Stimulated activated CD4-positive, alpha-beta T cell treated with anti-CD3 and anti-CD28 coated beads, Interleukin-2, amount 100 ng/mL, for 48 hours (primary cell): ENCODE results near the gene FKBP6.
"Not testable (repeated sequence)": the region's sequence is repeated elsewhere in the genome, so short reads cannot be mapped to it uniquely, and the experiment has no call there.

Experiments
- DNase-seq, 2 donors: peaks; one replicate each; pipeline ENCODE4 v3.0.0-alpha.2; 2020

FKBP6 gene

GRCh38 chr7:73399185-73400050, 71.5 kb downstream of the FKBP6 start:
- peak; percentile 16 to 37 for DNase-seq

GRCh38 chr7:73404860-73405259, 76.9 kb downstream of the FKBP6 start:
- DNase-seq: not testable (repeated sequence)
